ENCODE results near the gene PTPRM.
"Not testable (repeated sequence)": the region's sequence is repeated elsewhere in the genome, so short reads cannot be mapped to it uniquely, and the experiment has no call there.

Gene PTPRM

GRCh38 chr18:7735626-7736175 is 168.6 kb downstream of the PTPRM start:
- no peak for TF ChIP-seq TSHZ2 (CRISPR knock-in tag; IDR thresholded peaks at IDR 0.05)
- TF ChIP-seq CREB5 (CRISPR knock-in tag; IDR thresholded peaks at IDR 0.05; ENCODE audit: low read depth), result no peak
- TF ChIP-seq GLIS3 (CRISPR knock-in tag; IDR thresholded peaks at IDR 0.05), result no peak
- TF ChIP-seq PPARA (CRISPR knock-in tag; IDR thresholded peaks at IDR 0.05; ENCODE audit: borderline replicate concordance), result no peak
- TF ChIP-seq ZC3H10 (CRISPR knock-in tag; IDR thresholded peaks at IDR 0.05), result no peak
- no peak for TF ChIP-seq OSR1 (CRISPR knock-in tag; IDR thresholded peaks at IDR 0.05)
- TF ChIP-seq POU6F1 (CRISPR knock-in tag; IDR thresholded peaks at IDR 0.05; ENCODE audit: borderline replicate concordance, low read depth), result no peak
- no peak for TF ChIP-seq CSDC2 (CRISPR knock-in tag; IDR thresholded peaks at IDR 0.05)
- TF ChIP-seq RARB (CRISPR knock-in tag; IDR thresholded peaks at IDR 0.05), result no peak
- TF ChIP-seq ISL1 (CRISPR knock-in tag; IDR thresholded peaks at IDR 0.05), result no peak
- no peak for TF ChIP-seq ZNF8 (CRISPR knock-in tag; IDR thresholded peaks at IDR 0.05)
- ATAC-seq, result no peak

- ATAC-seq, result not testable (repeated sequence)
Observed at GRCh38 chr18:7736526-7736925, 169.4 kb downstream of the PTPRM start.

GRCh38 chr18:7737550-7737949 is 170.4 kb downstream of the PTPRM start:
- ATAC-seq, result no peak
- TF ChIP-seq ZC3H10 (CRISPR knock-in tag; IDR thresholded peaks at IDR 0.05) (no peak), ESRRG (CRISPR knock-in tag; IDR thresholded peaks at IDR 0.05) (no peak), ZFP3 (CRISPR knock-in tag; IDR thresholded peaks at IDR 0.05) (no peak), ZNF8 (CRISPR knock-in tag; IDR thresholded peaks at IDR 0.05) (no peak), SNAI2 (CRISPR knock-in tag; IDR thresholded peaks at IDR 0.05) (no peak), ZFP30 (CRISPR knock-in tag; IDR thresholded peaks at IDR 0.05) (no peak), CSDC2 (CRISPR knock-in tag; IDR thresholded peaks at IDR 0.05) (no peak), ZNF565 (CRISPR knock-in tag; conservative IDR thresholded peaks at IDR 0.05; ENCODE audit: low read depth) (no peak)

GRCh38 chr18:7740821-7741220 is 173.7 kb downstream of the PTPRM start:
- no peak for ATAC-seq
- no peak for TF ChIP-seq ZNF70 (CRISPR knock-in tag; IDR thresholded peaks at IDR 0.05)
- TF ChIP-seq ISL1 (CRISPR knock-in tag; IDR thresholded peaks at IDR 0.05), result no peak
- no peak for TF ChIP-seq ZNF8 (CRISPR knock-in tag; IDR thresholded peaks at IDR 0.05)
- TF ChIP-seq ZFP30 (CRISPR knock-in tag; IDR thresholded peaks at IDR 0.05), result no peak
- no peak for TF ChIP-seq CREB5 (CRISPR knock-in tag; IDR thresholded peaks at IDR 0.05; ENCODE audit: low read depth)
- no peak for TF ChIP-seq TSHZ2 (CRISPR knock-in tag; IDR thresholded peaks at IDR 0.05)
- no peak for TF ChIP-seq ESRRG (CRISPR knock-in tag; IDR thresholded peaks at IDR 0.05)
- no peak for TF ChIP-seq RARB (CRISPR knock-in tag; IDR thresholded peaks at IDR 0.05)
- TF ChIP-seq SNAI2 (CRISPR knock-in tag; IDR thresholded peaks at IDR 0.05), result no peak
- TF ChIP-seq GLIS3 (CRISPR knock-in tag; IDR thresholded peaks at IDR 0.05), result no peak
- no peak for TF ChIP-seq PPARA (CRISPR knock-in tag; IDR thresholded peaks at IDR 0.05; ENCODE audit: borderline replicate concordance)
- no peak for TF ChIP-seq ZFP3 (CRISPR knock-in tag; IDR thresholded peaks at IDR 0.05)
- no peak for TF ChIP-seq OSR1 (CRISPR knock-in tag; IDR thresholded peaks at IDR 0.05)
- TF ChIP-seq ZC3H10 (CRISPR knock-in tag; IDR thresholded peaks at IDR 0.05), result no peak

All from SK-N-SH treated with all-trans-retinoic acid at 6 μM for 48 hours (cell line).